Measurements from ENCODE around the gene HOXA3. TPM values are rescaled to one million over a fixed set of nuclear protein-coding genes. Genes with fewer than 3 reads are reported as not detected.

HOXA3 gene
- total and polyA plus RNA-seq, 5 donors = 0.28 to 1.3 (median 0.51) TPM

DNA sequence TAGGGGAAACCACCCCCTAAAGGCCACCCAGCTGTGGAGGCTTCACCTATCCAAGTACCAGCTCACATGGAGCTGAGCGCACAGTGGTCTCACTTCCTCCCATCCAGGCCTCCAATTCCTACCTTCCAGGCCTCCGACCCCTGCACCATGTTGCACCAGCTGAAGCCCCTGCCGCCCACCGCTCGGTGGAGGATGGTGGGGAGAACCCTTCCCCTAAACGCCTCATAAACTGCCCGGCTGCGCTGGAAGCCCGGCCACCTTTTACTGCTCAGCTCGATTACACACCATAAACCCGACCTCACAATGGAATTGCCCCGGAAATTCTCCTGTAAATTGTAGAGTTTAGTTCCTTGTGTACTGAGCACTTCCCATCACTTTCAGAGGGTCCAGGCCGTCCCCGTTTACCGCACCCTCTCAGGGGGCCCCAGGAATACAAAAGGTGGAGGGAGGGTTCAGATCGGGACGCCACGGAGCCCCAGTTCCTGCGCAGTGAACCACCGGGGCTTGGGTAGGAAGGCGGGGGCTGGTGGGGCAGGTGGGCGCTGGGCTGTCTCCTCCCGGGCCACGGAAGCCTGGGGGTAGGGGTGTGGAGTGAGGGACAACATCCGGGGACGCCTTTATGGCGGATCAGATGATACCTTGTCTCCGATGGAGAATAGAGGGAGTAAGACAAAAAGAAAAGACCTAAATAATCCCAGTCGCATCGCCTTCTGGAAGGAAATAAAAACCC, 5.5 kb upstream of the HOXA3 start:
- H3K4me3 ChIP-seq (ENCODE audit: low read length) = no peak overlapping the region
- H3K27ac ChIP-seq (ENCODE audit: low read length) = no peak overlapping the region
- WGBS = 6% methylated on average over 30 of the region's 30 CpGs
- intact Hi-C loops (cut with DNase I) = loop anchor here in 2 of 4 donors (10.0 kb wide), 3 partner anchors 293 to 1283 kb away; partner anchors contain the start of gene SKAP2 (in 1 of the 2)
- H3K27me3 ChIP-seq (ENCODE audit: control insufficient read depth, insufficient read depth) = no peaks in the 10 kb centered on the region
- H3K4me1 ChIP-seq (ENCODE audit: control insufficient read depth, insufficient read depth, low read length) = peaks cover 7% of the 10 kb centered on the region
- H3K9me3 ChIP-seq (ENCODE audit: control insufficient read depth, low read length) = no peaks in the 10 kb centered on the region
- DNase-seq = no peak
- no peak for ATAC-seq

DNA sequence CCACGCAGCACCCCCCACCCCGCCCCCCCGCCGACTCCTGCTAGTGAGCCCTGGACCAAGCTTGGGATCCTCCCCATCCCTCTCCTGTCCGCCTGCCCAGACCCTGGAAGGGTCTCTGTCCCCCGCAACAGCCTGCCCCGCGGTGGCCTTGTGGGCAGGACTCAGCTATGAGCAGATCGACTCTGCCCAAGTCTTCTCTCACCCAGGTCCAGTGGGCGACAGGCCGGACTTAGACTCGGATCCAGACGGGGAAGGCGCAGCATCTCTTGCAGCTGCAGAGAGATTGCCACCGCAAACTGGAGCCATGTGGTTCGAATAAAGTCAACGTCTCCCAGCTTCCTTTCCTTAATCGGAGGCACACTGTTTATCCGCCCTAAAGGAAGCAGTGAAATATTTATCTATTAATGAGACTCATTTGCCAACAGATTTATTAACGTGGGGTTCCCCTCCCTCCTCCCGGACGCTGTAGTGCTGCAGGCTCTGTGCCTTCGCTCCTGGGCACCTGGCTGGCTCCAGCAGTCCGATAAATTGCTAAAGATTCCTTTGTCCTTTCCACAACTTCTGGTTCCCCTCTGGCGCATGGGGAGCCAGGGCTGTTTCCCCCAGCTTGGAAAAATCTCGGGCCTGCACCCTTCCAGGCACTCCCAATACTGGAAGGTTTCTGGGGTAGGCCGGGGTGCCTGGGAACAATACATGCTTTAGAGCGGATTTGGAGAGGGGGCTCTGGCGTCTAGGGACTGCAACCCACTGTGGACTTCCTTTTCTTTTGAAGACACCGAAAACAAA, 4.7 kb upstream of the HOXA3 start:
- no peak for ATAC-seq
- intact Hi-C loops (cut with DNase I) = loop anchor here in 2 of 4 donors (10.0 kb wide), 3 partner anchors 292 to 1282 kb away; partner anchors contain the start of gene SKAP2 (in 1 of the 2)
- peak in 1 of 3 donors; percentile 34 for DNase-seq

DNA sequence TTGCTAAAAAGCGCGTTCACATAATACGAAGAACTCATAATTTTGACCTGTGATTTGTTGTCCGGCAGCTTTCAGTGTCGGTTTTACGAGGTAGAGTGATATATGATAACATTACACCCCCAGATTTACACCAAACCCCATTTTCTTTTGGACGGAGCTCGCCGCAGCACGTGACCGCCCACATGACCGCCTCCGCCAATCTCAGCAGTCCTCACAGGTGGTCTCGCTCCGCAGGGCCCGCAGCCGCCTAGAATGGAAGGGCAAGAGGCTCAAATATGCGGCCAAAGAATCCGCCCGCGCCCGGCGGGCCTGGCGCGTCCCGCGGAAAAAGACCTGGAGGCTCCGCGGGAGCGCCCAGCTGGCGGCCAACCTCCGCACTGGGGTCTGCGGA, 4.1 kb upstream of the HOXA3 start, which contains the start of gene HOXA7:
TSS of gene HOXA7 (minus strand) at position 168 of the 391 bp plus-strand sequence. CDS start at position 38, 130 bp downstream.
- no peak within 1 kb of the TSS for H3K27ac ChIP-seq (ENCODE audit: low read length)
- intact Hi-C loops (cut with DNase I) = loop anchor here in 2 of 4 donors (10.0 kb wide), 3 partner anchors 292 to 1282 kb away; partner anchors contain the start of gene SKAP2 (in 1 of the 2)
- DNase-seq = no peak
- no peak for ATAC-seq
- no peaks in the 10 kb centered on the region for H3K27me3 ChIP-seq (ENCODE audit: control insufficient read depth, insufficient read depth)
- 2% methylated on average over 33 of the region's 33 CpGs for WGBS
- H3K4me3 ChIP-seq (ENCODE audit: low read length) = peak within 1 kb of the TSS; percentile 23
- no peaks in the 10 kb centered on the region for H3K9me3 ChIP-seq (ENCODE audit: control insufficient read depth, low read length)
- H3K4me1 ChIP-seq (ENCODE audit: control insufficient read depth, insufficient read depth, low read length) = peaks cover 7% of the 10 kb centered on the region

More for the DNA sequence above, 4.7 kb upstream of the HOXA3 start:
- no peak overlapping the region for H3K27ac ChIP-seq (ENCODE audit: low read length)
- H3K27me3 ChIP-seq (ENCODE audit: control insufficient read depth, insufficient read depth) = no peaks in the 10 kb centered on the region
- no peaks in the 10 kb centered on the region for H3K9me3 ChIP-seq (ENCODE audit: control insufficient read depth, low read length)
- peak overlapping the region; percentile 23 for H3K4me3 ChIP-seq (ENCODE audit: low read length)
- H3K4me1 ChIP-seq (ENCODE audit: control insufficient read depth, insufficient read depth, low read length) = peaks cover 7% of the 10 kb centered on the region
- 9% methylated on average over 30 of the region's 30 CpGs for WGBS

DNA sequence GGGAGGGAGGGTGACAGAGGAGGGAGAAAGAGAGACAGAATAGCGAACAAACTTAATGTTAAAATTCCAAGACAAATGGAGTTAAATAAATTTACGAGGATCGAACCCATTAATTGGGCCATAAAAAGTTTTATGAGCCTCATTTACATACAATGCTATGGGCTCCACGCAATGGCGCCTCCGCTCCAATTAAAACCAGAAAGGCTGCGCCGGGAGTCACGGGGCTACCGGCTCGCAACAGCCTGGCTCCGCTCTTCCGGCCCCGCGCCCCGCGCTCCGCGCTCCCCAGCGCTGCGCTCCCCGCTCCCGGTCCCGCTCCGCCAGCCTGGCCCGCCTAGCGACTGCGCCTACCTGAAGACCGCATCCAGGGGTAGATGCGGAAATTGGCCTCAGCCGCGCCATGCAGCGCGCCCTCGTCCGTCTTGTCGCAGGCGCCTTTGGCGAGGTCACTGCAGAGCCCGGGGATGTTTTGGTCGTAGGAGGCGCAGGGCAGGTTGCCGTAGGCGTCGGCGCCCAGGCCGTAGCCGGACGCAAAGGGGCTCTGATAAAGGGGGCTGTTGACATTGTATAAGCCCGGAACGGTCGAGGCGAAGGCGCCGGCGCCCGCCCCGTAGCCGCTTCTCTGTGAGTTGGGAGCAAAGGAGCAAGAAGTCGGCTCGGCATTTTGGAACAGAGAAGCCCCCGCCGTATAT, 3.6 kb upstream of the HOXA3 start:
- intact Hi-C loops (cut with DNase I) = loop anchor here in 2 of 4 donors (10.0 kb wide), 3 partner anchors 291 to 1281 kb away; partner anchors contain the start of gene SKAP2 (in 1 of the 2)
- WGBS = 3% methylated on average over 63 of the region's 63 CpGs
- H3K27ac ChIP-seq (ENCODE audit: low read length) = no peak overlapping the region
- H3K4me3 ChIP-seq (ENCODE audit: low read length) = peak overlapping the region; percentile 23
- H3K9me3 ChIP-seq (ENCODE audit: control insufficient read depth, low read length) = no peaks in the 10 kb centered on the region
- DNase-seq = no peak
- H3K4me1 ChIP-seq (ENCODE audit: control insufficient read depth, insufficient read depth, low read length) = peaks cover 9% of the 10 kb centered on the region
- H3K27me3 ChIP-seq (ENCODE audit: control insufficient read depth, insufficient read depth) = no peaks in the 10 kb centered on the region
- ATAC-seq = no peak

DNA sequence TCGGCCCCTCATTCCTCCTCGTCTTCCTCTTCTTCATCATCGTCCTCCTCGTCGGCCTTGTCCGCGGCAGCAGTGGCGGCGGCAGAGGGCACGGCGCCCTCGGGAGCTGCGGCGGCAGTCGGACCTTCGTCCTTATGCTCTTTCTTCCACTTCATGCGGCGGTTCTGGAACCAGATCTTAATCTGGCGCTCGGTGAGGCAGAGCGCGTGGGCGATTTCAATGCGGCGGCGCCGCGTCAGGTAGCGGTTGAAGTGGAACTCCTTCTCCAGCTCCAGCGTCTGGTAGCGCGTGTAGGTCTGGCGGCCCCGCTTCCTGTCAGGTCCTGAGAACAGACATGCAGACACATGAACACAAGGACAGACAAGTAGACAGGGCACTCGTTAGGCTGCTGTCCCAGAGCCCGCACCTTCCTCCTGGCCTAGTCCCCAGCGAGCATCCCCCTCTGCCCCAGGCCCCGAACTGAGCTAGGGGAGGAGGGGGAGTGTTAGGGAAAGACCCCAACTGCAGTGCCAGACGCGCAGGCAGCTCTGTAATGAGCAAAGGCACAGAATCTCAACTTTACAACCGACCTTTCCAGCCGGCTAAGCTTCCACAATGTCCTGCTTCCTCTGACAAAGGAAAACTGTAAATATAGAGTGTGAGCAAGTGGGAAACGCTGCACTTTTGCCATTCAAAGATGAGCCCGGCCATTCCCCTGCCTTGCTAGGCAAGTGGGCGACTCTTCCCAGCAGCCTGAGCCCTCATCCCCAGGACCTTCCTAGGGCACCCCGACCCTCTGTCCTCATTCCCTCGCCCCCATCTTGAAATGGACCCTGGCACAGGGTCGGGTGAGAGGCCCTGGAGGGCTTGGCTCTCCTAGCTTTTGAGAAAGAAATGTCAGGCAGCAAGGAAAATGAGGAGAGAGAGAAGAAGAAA, 2.8 kb upstream of the HOXA3 start:
- peaks cover 9% of the 10 kb centered on the region for H3K4me1 ChIP-seq (ENCODE audit: control insufficient read depth, insufficient read depth, low read length)
- 5% methylated on average over 48 of the region's 48 CpGs for WGBS
- no peak overlapping the region for H3K27ac ChIP-seq (ENCODE audit: low read length)
- H3K9me3 ChIP-seq (ENCODE audit: control insufficient read depth, low read length) = no peaks in the 10 kb centered on the region
- ATAC-seq = no peak
- peak overlapping the region; percentile 13 for H3K4me3 ChIP-seq (ENCODE audit: low read length)
- intact Hi-C loops (cut with DNase I) = loop anchor here in 2 of 4 donors (10.0 kb wide), 3 partner anchors 290 to 1280 kb away; partner anchors contain the start of gene SKAP2 (in 1 of the 2)
- DNase-seq = no peak
- H3K27me3 ChIP-seq (ENCODE audit: control insufficient read depth, insufficient read depth) = no peaks in the 10 kb centered on the region

- no peak overlapping the region for H3K27ac ChIP-seq (ENCODE audit: low read length)
- H3K27me3 ChIP-seq (ENCODE audit: control insufficient read depth, insufficient read depth) = no peaks in the 10 kb centered on the region
- intact Hi-C loops (cut with DNase I) = loop anchor here in 2 of 4 donors (10.0 kb wide), 3 partner anchors 290 to 1280 kb away; partner anchors contain the start of gene SKAP2 (in 1 of the 2)
- ATAC-seq = no peak
- H3K9me3 ChIP-seq (ENCODE audit: control insufficient read depth, low read length) = no peaks in the 10 kb centered on the region
- peaks cover 9% of the 10 kb centered on the region for H3K4me1 ChIP-seq (ENCODE audit: control insufficient read depth, insufficient read depth, low read length)
- no peak overlapping the region for H3K4me3 ChIP-seq (ENCODE audit: low read length)
- peak in 1 of 3 donors; percentile 38 for DNase-seq
- 24% methylated on average over 10 of the region's 10 CpGs for WGBS
Observed at GRCh38 chr7:27154369-27154768, 2.0 kb upstream of the HOXA3 start.

- Histone ChIP-seq H3K4me3 (ENCODE audit: low read length) (no peak overlapping the region), H3K27me3 (ENCODE audit: control insufficient read depth, insufficient read depth) (no peaks in the 10 kb centered on the region), H3K4me1 (ENCODE audit: control insufficient read depth, insufficient read depth, low read length) (peaks cover 9% of the 10 kb centered on the region), H3K9me3 (ENCODE audit: control insufficient read depth, low read length) (no peaks in the 10 kb centered on the region), H3K27ac (ENCODE audit: low read length) (no peak overlapping the region)
- DNase-seq (no peak), ATAC-seq (no peak)
- 25% methylated on average over 3 of the region's 3 CpGs for WGBS
- intact Hi-C loops (cut with DNase I) = loop anchor here in 2 of 4 donors (10.0 kb wide), 3 partner anchors 289 to 1279 kb away; partner anchors contain the start of gene SKAP2 (in 1 of the 2)
Observed at GRCh38 chr7:27153526-27153925, 1.1 kb upstream of the HOXA3 start.

GRCh38 chr7:27152816-27153442, 546 bp upstream of the HOXA3 start:
- DNase-seq (peak in 1 of 3 donors; percentile 37), ATAC-seq (no peak)
- no peak overlapping the region for H3K4me3 ChIP-seq (ENCODE audit: low read length)
- no peaks in the 10 kb centered on the region for H3K27me3 ChIP-seq (ENCODE audit: control insufficient read depth, insufficient read depth)
- intact Hi-C loops (cut with DNase I) = loop anchor here in 2 of 4 donors (10.0 kb wide), 3 partner anchors 288 to 1278 kb away; partner anchors contain the start of gene SKAP2 (in 1 of the 2)
- H3K9me3 ChIP-seq (ENCODE audit: control insufficient read depth, low read length) = no peaks in the 10 kb centered on the region
- WGBS = 13% methylated on average over 22 of the region's 22 CpGs
- H3K4me1 ChIP-seq (ENCODE audit: control insufficient read depth, insufficient read depth, low read length) = peaks cover 9% of the 10 kb centered on the region
- no peak overlapping the region for H3K27ac ChIP-seq (ENCODE audit: low read length)

DNA sequence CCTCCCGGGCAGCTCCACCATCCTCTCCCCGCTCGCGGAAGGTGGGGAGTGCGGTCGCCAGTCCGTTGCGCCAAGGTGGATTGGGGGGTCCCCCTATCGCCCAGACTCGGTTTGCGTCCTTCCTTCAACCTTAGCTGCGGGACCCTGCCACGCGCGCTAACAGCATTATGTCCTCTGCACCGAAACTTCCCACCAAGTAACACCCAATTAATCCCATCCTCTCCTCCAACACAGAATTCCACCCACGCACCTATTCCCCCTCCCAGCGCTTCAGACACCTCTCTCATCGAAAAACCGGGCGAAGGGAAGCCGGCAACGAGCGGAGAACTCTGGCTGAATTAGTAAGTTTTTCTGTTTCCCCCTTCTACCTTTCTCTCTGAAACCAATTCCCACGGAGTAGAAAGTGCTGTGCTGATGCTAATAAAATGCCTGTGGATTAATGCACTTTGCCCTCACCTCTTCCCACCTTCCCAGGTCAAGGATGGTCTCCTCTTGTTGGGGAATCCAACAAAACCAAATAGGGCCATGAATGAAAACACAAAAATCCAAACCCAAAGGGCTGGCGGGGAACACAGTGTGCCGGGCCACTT, 947 bp downstream of the HOXA3 start:
- intact Hi-C loops (cut with DNase I) = loop anchor here in 2 of 4 donors (10.0 kb wide), 3 partner anchors 287 to 1277 kb away; partner anchors contain the start of gene SKAP2 (in 1 of the 2)

More for the DNA sequence above, 947 bp downstream of the HOXA3 start:
- peak overlapping the region; percentile 5 for H3K4me3 ChIP-seq (ENCODE audit: low read length)
- H3K27ac ChIP-seq (ENCODE audit: low read length) = no peak overlapping the region
- H3K27me3 ChIP-seq (ENCODE audit: control insufficient read depth, insufficient read depth) = no peaks in the 10 kb centered on the region
- DNase-seq (peak in 1 of 3 donors; percentile 16), ATAC-seq (no peak)
- no peaks in the 10 kb centered on the region for H3K9me3 ChIP-seq (ENCODE audit: control insufficient read depth, low read length)
- 4% methylated on average over 27 of the region's 27 CpGs for WGBS
- peaks cover 9% of the 10 kb centered on the region for H3K4me1 ChIP-seq (ENCODE audit: control insufficient read depth, insufficient read depth, low read length)
